ENCODE measurements around the gene CFLAR. TPM values are rescaled to one million over a fixed set of nuclear protein-coding genes. Genes with fewer than 3 reads are reported as not detected.

Gene CFLAR
- total RNA-seq: 23.7 and 62.8 TPM in 2 replicates

GRCh38 chr2:201116115-201116958 is at the start of gene CFLAR:
TSS of gene CFLAR (plus strand) at chr2:201116164. CDS start at chr2:201129866, 13,702 bp downstream.

GRCh38 chr2:201071479-201072200 is 44.3 kb upstream of the CFLAR start, which contains the start of the genes HYCC2 and NDUFB3:
TSS of gene HYCC2 (minus strand) at chr2:201071671. CDS start at chr2:201024009, 47,662 bp downstream.
TSS of gene NDUFB3 (plus strand) at chr2:201072001. CDS start at chr2:201078883, 6,882 bp downstream.

GRCh38 chr2:201182650-201183364 is 66.8 kb downstream of the CFLAR start, which contains the start of gene CASP10:
TSS of gene CASP10 (plus strand) at chr2:201183141. CDS start at chr2:201185778, 2,637 bp downstream.

Other genes starting within 250 kb of the CFLAR start
- 41.5 and 104 TPM in 2 replicates for gene PPIL3, start 227.1 kb upstream of the CFLAR start, total RNA-seq
- gene NIF3L1, start 226.8 kb upstream of the CFLAR start, total RNA-seq: 21.4 and 32.5 TPM in 2 replicates
- gene ORC2, start 152.5 kb upstream of the CFLAR start, total RNA-seq: 8.0 and 10.7 TPM in 2 replicates
- gene HYCC2, start 44.5 kb upstream of the CFLAR start, total RNA-seq: 2.7 and 4.2 TPM in 2 replicates
- 60.0 and 66.7 TPM in 2 replicates for gene NDUFB3, start 44.2 kb upstream of the CFLAR start, total RNA-seq
- 0.88 and 2.2 TPM in 2 replicates for gene CASP10, start 67.0 kb downstream of the CFLAR start, total RNA-seq
- 11.4 and 17.6 TPM in 2 replicates for gene CASP8, start 144.4 kb downstream of the CFLAR start, total RNA-seq
- gene FLACC1, start 241.2 kb downstream of the CFLAR start, total RNA-seq: 0.32 TPM in 1 of 2 replicates, not detected in the other

Measured in epithelial cell of alveolus of lung (primary cell).